Left ventricle myocardium superior (tissue), 1 donor: Measurements from ENCODE around the gene TTC39C. TPM values are rescaled to one million over a fixed set of nuclear protein-coding genes. Genes with fewer than 3 reads are reported as not detected.

Experiments used
- ATAC-seq: fragments of 200-7000 bp; cut with Tn5 transposase; one replicate; pipeline ENCODE4 v1.9.1; 2020; ENCODE audit warnings: mild to moderate bottlenecking, moderate library complexity
- DNase-seq: peaks from one replicate; pipeline ENCODE4 v3.0.0-alpha.2; 2020
- intact Hi-C: fragments of 100-400 bp; cut with micrococcal nuclease; formaldehyde crosslinking; loops from one replicate; pipeline ENCODE4 v1.11.0; 2022
- total RNA-seq: library from RNA; stranded (reverse); fragmentation: NEBNext Ultra II Directional; extraction: Animal tissue kit (Norgen Biotek cat#: 25700); gene quantifications from one replicate; pipeline ENCODE4 v1.2.1, GENCODE V29; 2021
- donor health status: DM: no; HTN: yes; CAD: no; lungs with severe emphysema.

The TTC39C gene
- total RNA-seq, 1 donor from 2014 or later = 4.1 TPM

DNA sequence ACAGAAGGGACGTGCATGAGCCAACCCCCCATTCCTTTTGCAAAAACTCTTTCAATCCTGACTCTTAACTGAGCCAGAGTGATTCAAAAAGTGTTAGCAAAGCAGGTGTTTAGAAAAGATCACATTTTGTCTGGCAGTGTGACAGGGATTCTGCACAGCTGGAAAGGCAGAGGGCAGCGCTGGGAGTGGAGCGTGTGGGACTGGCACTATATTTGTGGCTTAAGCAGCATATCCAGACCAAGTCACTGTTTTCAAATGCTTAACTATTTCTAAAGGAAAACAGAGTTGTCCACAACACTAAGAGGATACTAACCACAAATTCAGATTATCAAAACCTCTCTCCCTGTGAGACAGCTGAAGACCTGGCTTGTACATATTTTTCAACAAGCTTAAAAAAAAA, 143.3 kb downstream of the TTC39C start:
- ATAC-seq (no peak), DNase-seq (no peak)
- intact Hi-C loops = no loop called here

DNA sequence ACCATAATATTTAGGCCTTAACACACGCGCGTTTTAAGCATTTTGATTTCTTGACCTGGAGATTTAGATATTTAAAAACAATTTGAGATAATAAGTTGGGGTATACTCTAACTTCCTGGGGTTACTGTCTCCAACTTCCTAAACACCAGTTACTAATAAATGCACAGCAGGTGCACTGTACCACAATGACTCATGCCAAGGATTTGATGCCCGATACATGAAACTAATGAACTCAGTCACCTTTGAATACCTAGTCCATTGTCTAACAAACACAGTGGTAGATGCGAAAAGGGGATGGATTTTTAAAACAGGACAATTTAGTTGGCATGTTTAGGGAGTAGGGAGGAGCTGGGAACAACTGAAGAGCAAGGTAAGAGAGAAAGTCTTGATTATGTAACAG, 145.5 kb downstream of the TTC39C start:
- no peak for DNase-seq
- intact Hi-C loops = no loop called here
- ATAC-seq = no peak

DNA sequence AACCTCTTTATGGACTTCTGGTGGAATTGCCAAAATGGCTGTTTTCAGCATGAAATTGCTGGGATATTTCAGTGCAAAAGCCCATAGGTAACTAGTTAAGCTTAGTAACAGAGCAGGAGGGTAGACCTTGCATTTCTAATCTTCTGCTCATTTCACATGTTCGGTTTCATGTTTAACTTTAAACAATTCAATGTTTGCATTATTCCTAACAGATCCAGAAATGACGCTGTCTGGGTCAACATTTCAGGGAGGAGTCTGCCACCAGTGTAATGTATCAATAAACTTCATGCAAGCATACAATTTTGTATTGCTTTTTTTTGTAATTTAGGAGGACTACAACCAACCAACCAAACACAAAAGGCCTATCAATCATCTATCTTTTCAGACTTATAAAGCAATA, 146.8 kb downstream of the TTC39C start:
- ATAC-seq = no peak
- intact Hi-C loops = no loop called here
- no peak for DNase-seq

DNA sequence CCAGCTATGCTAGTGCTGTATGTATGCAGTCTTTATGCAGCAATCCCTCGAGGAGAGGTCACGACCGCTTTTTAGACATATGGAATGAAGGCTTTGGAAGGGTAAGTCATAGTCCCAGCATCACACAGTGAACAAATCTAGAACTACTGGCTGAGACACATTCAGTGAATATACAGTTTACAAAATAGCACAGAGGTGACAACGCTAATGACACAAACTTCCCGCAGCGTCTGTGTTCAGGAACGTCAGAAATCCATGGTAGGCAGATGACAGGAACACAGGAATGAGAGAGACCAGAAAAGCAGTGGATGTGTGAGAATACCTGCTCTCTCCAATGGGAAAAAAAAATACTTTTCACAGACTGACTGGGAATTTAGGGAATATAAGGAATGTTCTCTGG, 153.9 kb downstream of the TTC39C start:
- DNase-seq (no peak), ATAC-seq (no peak)
- intact Hi-C loops = no loop called here

DNA sequence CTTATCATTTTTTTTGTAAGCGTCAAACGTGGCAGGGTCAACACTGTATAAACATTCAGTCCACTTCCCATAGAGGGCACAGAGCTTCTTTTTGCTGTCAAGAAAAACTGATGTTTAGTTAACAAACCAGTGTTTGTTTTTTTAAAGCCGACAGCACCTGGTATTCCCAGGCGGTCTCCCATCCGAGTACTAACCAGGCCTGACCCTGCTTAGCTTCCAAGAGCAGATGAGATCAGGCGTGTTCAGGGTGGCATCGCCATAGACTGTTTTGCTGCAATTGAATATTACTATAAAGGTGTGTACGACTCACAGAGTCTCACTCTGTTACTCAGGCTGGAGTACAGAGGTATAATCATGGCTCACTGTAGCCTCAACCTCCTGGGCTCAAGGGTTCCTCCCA, 155.8 kb downstream of the TTC39C start:
- intact Hi-C loops = no loop called here
- no peak for ATAC-seq
- no peak for DNase-seq

DNA sequence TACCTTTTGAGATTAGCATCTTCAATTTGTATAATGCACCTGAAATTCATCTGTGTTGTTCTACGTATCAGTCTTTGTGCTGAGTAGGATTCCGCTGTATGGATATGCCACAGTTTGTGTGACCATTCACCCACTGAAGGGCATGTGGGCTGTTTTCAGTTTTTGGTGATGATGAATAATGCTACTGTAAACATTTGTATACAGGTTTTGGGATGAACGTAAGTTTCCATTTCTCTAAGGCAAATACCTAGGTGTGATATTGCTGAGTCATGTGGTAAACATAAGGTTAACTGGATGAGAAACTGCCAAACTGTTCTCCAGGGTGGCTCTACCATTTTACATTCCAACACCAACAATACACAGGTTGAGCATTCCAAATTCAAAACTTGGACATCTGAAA, 159.4 kb downstream of the TTC39C start:
- DNase-seq = no peak
- intact Hi-C loops = no loop called here

DNA sequence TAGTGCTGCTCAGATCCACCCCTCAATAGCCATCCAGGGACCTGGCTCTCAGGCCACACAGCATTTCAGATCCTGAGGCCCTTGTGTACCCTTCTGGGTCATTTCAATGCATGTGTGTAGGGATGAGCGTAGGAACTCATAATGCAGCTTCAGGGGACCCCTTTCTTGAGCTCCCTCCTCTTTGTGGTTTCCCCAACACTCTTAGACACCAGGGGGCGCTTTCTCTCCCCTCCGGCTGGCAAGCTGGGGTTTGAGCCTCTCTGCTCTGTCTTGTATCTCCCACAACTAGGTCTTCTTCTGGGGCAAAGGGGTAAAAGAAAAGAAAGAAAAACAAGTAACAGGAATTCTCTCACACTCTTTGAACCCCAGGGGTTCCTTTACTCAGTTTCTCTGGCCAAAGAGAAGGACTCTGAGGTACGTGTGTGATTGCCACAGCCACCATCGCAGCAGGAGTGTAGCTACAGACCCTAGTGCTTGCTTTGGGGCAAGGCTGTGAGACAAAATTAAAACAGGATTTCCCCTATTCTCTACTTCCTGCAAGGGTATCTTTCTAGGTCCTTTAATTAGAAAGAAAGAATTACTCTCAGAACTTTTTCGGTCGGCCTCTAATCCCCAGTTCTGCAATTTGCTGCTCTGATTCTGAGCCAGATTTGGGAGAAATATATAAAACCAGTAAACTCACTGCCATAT, 162.3 kb downstream of the TTC39C start:
- ATAC-seq (peak; percentile 84), DNase-seq (peak; percentile 58)
- intact Hi-C loops = loop anchor here (5.0 kb wide), 1 partner anchor 90 kb away; no protein-coding TSS in a partner anchor

More for the DNA sequence above, 159.4 kb downstream of the TTC39C start:
- ATAC-seq = no peak

DNA sequence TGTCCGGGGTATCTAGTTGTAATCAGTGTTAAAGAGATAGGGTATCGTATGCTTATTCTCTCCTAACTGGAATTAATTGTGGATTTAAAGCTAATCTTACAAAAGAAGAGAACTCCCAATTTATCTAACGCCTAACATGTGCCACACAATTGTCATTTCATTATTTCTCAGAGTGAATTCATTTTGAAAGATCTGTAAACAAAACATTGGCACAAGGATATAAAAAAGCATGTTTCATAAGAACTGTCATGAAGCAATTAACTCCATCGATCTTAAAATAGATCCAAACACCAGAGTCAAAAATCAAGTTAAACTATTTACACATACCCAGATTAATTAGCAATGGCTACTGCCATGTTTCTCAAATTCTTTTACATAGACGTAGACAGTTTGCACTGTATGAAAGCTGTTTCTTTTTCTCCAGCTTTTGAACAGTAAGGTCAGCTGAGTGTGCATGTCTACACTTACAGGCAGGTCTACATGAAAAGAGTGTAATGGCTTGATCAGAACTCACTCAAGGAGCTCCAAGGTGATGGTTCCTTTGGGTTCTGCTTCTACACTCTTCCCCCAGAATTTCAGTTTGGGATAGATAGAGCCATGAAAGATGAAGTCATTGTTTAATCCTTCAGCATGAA, 163.1 kb downstream of the TTC39C start:
- DNase-seq (no peak), ATAC-seq (no peak)
- intact Hi-C loops = loop anchor here (5.0 kb wide), 1 partner anchor 90 kb away; no protein-coding TSS in a partner anchor

DNA sequence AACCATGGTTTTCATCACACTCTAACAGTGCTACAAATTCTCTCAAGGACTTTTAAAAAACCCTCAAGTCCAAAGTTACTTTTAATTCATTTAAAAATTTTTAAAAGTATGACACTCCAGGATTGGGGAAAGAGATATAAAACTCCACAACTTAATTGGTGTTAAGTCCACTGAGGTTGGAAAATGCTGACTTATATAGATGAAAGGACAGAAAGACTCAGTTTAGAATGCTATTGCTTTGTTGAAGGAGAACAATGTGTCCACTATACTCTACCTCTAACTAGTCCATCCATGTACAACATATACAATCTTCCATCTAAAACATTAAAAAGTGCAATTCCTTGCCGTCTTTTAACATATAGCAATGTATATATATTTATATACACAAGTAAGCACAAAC, 165.5 kb downstream of the TTC39C start:
- intact Hi-C loops = no loop called here
- no peak for DNase-seq
- ATAC-seq = no peak

DNA sequence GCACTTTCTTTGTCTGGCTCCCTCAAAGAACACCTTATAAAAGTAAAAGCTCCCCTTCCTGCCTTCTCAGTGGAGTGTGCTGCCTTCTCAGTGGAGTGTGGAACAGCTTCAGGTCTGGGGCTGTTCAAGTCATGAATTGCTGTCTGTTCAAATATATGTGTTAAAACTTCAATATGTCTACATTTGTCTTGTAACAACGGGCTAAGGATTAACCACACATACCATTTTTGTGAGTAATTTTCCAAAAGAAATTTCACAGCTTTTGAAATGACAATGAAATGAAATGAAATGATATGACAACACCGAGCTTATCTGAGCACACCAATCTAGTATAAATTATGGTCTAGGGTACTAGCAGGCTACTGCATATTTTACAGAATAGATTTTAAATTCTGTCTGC, 167.3 kb downstream of the TTC39C start:
- DNase-seq = no peak
- intact Hi-C loops = no loop called here
- no peak for ATAC-seq

Other genes with a start within 250 kb of the TTC39C start
- gene CABYR, start 124.3 kb downstream of the TTC39C start, total RNA-seq = not detected